OCI-LY7 (cell line): ENCODE measurements around the gene OXCT2.

Experiments
- CTCF ChIP-seq: fragments of 200-600 bp; sonication (generic); conservative IDR thresholded peaks from 2 replicates; pipeline ENCODE4 v1.5.1; 2014; ENCODE audit warnings: mild to moderate bottlenecking, antibody characterized with exemption, low read length, moderate library complexity, mixed read lengths
- EZH2phosphoT487 ChIP-seq: fragments of 200-600 bp; sonication (generic); IDR thresholded peaks from 2 replicates; pipeline ENCODE4 v1.6.1; 2018; ENCODE audit warnings: low read depth, borderline replicate concordance, mild to moderate bottlenecking, mixed run types, antibody characterized with exemption, low read length, moderate library complexity, mixed read lengths

DNA sequence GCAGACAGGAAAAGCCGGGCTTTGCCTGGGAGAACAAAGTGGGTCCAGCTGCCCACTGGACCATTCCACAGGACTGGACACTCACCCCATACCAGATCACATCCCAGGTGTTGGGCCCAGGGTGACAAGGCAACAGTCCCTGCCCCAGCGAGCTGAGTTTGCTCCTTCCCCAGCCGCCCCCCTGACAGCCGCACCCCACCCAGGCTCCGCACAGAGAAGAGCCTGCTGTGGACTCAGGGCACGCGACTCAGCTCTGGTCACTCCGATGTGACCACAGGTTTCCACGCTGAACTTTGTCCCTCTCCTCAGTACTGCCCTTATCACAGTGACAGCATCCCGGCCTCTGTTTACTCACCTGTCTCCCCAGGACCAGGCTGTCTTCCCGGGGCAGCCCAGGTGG is 16.3 kb upstream of the OXCT2 start:
- TF ChIP-seq CTCF (no peak), EZH2phosphoT487 (no peak)
